ENCODE measurements around the gene CTSA. TPM values are rescaled to one million over a fixed set of nuclear protein-coding genes. Genes with fewer than 3 reads are reported as not detected.
A peak's percentile ranks its signal among the peaks of the same experiment; 100 is the strongest.

The CTSA gene
- total and polyA plus RNA-seq, 9 of the 15 experiments (the other 6 are each of a cell fraction or from before 2014, with no cell fraction given): 8.8 to 61.7 (median 28.3) TPM

- TF ChIP-seq ZFP91 (CRISPR knock-in tag; IDR thresholded peaks at IDR 0.05) (no peak), HNRNPLL (IDR thresholded peaks at IDR 0.05; ENCODE audit: low read depth, low read length, poor library complexity, severe bottlenecking) (no peak), NR2C1 (IDR thresholded peaks at IDR 0.05) (peak; percentile 40; the same call in 1 of the 2 replicates), NR2C1 (tag; IDR thresholded peaks at IDR 0.05) (peak; percentile 73), FOXP1 (CRISPR knock-in tag; IDR thresholded peaks at IDR 0.05) (no peak), ZNF79 (CRISPR knock-in tag; IDR thresholded peaks at IDR 0.05; ENCODE audit: low read depth) (no peak), KLF16 (IDR thresholded peaks at IDR 0.05) (no peak), TFE3 (CRISPR knock-in tag; IDR thresholded peaks at IDR 0.05) (no peak), ZNF316 (IDR thresholded peaks at IDR 0.05) (0 out of 2 replicates have a peak, but pooled peaks have one; percentile 16), JUND (IDR thresholded peaks at IDR 0.05; ENCODE audit: borderline replicate concordance, low read depth, low read length) (peak; percentile 36; the same call in 1 of the 2 replicates), JUND (tag; IDR thresholded peaks at IDR 0.05; ENCODE audit: borderline replicate concordance, low read depth, low read length) (peak; percentile 54; the same call in 1 of the 3 replicates), ZNF780A (CRISPR knock-in tag; IDR thresholded peaks at IDR 0.05) (no peak), PCBP2 (IDR thresholded peaks at IDR 0.05; ENCODE audit: low read depth, low read length, poor library complexity, severe bottlenecking) (no peak), HMGXB4 (CRISPR knock-in tag; IDR thresholded peaks at IDR 0.05) (no peak), HSF4 (CRISPR knock-in tag; IDR thresholded peaks at IDR 0.05; ENCODE audit: borderline replicate concordance) (no peak), NFATC3 (IDR thresholded peaks at IDR 0.05) (no peak), CGGBP1 (CRISPR knock-in tag; IDR thresholded peaks at IDR 0.05) (no peak), ETV1 (tag; conservative IDR thresholded peaks at IDR 0.05; ENCODE audit: low read depth) (no peak), KDM1A (IDR thresholded peaks at IDR 0.05) (peak; percentile 65 to 67; a peak in 2 of 4 replicates), SMAD2 (IDR thresholded peaks at IDR 0.05; ENCODE audit: low read depth, low read length) (no peak), ASH1L (IDR thresholded peaks at IDR 0.05; ENCODE audit: borderline replicate concordance, low read depth, partially characterized antibody) (no peak), TRIM24 (IDR thresholded peaks at IDR 0.05) (peak; percentile 43 to 46; a peak in 1 of 4 replicates), NELFE (IDR thresholded peaks at IDR 0.05; ENCODE audit: insufficient read depth, insufficient read length) (no peak), BCL6 (CRISPR knock-in tag; IDR thresholded peaks at IDR 0.05) (no peak), KLF13 (tag; IDR thresholded peaks at IDR 0.05; ENCODE audit: borderline replicate concordance, low read depth) (no peak), POLR2AphosphoS2 (IDR thresholded peaks at IDR 0.05; ENCODE audit: low read length) (no peak), ZNF766 (CRISPR knock-in tag; conservative IDR thresholded peaks at IDR 0.05) (no peak)
Measured at GRCh38 chr20:45850926-45851325, 40.2 kb upstream of the CTSA start (continued).

All from K562 (cell line).